Kidney epithelial cell (primary cell): ENCODE results near the gene CACNA1S. TPM values are rescaled to one million over a fixed set of nuclear protein-coding genes. Genes with fewer than 3 reads are reported as not detected.

Experiments used
- DNase-seq: peaks from one replicate; pipeline ENCODE4 v3.0.0-alpha.2; 2010; ENCODE audit warnings: low read depth
- H3K27me3 ChIP-seq: 2 replicates; pipeline ENCODE4 v1.6.0; 2011; ENCODE audit warnings: low read length; ENCODE audit not compliant: control insufficient read depth, insufficient read depth
- H3K36me3 ChIP-seq: 2 replicates; pipeline ENCODE4 v1.5.1; 2011; ENCODE audit warnings: low read length; ENCODE audit not compliant: control insufficient read depth, insufficient read depth
- H3K4me3 ChIP-seq: 2 replicates; pipeline ENCODE4 v1.5.1; 2011; ENCODE audit warnings: low read depth, mild to moderate bottlenecking, control low read depth, low read length
- total RNA-seq: library from RNA; depleted of rRNA; stranded (reverse); fragments of >200 nt; gene quantifications from 2 replicates; pipeline ENCODE4 v1.2.3, GENCODE V29; 2015
- TF ChIP-seq, protein P1 (sequence below): IDR thresholded peaks from 2 replicates; pipeline ENCODE4 v1.5.1; 2011; ENCODE audit warnings: mild to moderate bottlenecking, moderate library complexity, low read length, control low read depth, inconsistent platforms; ENCODE audit not compliant: insufficient read depth, poor library complexity, severe bottlenecking

CACNA1S gene
- total RNA-seq, 1 donor from 2014 or later, result not detected

GRCh38 chr1:201023517-201023902 is 88.7 kb downstream of the CACNA1S start, which contains the start of gene KIF21B:
KIF21B (minus strand) TSS chr1:201023714; CDS start chr1:201023383, 331 bp downstream.
- TF ChIP-seq, protein P1, sequence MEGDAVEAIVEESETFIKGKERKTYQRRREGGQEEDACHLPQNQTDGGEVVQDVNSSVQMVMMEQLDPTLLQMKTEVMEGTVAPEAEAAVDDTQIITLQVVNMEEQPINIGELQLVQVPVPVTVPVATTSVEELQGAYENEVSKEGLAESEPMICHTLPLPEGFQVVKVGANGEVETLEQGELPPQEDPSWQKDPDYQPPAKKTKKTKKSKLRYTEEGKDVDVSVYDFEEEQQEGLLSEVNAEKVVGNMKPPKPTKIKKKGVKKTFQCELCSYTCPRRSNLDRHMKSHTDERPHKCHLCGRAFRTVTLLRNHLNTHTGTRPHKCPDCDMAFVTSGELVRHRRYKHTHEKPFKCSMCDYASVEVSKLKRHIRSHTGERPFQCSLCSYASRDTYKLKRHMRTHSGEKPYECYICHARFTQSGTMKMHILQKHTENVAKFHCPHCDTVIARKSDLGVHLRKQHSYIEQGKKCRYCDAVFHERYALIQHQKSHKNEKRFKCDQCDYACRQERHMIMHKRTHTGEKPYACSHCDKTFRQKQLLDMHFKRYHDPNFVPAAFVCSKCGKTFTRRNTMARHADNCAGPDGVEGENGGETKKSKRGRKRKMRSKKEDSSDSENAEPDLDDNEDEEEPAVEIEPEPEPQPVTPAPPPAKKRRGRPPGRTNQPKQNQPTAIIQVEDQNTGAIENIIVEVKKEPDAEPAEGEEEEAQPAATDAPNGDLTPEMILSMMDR, result no peak
- no peaks in the 10 kb centered on the region for H3K36me3 ChIP-seq
- no peaks in the 10 kb centered on the region for H3K27me3 ChIP-seq
- DNase-seq, result no peak
- H3K4me3 ChIP-seq, result peak within 1 kb of the TSS; percentile 52

DNA sequence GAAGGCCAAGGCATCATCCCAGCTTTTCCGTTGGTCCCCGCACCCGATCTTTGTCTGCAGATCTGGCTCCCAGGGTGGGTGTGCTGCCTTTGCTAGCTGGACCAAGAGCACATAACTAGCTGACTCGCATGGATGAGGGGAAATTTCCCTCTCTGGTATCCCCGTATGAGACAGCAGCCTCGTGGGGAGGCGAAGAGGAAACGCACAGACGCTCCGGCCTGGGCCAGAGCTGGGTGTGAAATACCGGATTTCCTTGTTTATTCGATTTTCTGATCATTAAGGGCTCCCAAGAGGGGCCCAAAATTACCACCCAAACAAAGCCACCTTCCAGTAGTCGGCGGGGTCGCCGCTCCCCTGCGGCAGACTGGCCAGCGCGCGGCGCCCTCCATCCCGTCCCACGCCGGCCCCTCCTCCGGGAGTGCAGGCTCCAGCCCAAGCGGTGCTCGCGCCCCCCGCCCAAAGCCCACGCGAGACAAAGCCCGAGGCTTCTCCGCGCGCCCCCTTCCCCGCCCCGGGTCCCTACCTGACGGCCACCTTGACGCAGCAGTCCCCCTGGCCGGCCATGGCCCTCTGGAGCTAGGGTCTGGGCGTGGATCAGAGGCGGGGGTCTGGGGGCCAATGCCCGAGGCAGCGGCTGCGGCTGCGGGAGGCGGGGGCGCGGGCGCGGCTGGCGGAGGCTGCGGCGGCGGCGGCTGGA is 89.3 kb downstream of the CACNA1S start:
- Histone ChIP-seq H3K4me3 (peak overlapping the region; percentile 52), H3K27me3 (no peaks in the 10 kb centered on the region), H3K36me3 (no peaks in the 10 kb centered on the region)
- DNase-seq, result no peak
- TF ChIP-seq, protein P1, result peak; percentile 7

DNA sequence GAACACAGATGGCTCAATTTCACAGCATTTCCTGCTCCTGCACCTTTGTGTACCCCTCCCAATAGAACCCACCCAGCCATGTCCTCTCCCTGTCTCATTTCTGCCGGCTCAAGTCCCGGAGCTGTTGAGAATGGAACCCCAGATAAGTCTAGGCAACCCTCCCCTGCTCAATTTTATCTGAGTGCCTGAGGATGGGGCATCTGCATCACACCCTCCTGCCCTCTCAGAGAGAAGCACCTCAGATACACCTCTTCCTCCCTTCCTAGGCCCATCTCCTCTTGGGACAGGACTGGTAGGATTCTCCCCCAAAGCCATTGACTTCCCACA is 89.8 kb downstream of the CACNA1S start:
- no peaks in the 10 kb centered on the region for H3K36me3 ChIP-seq
- peak overlapping the region; percentile 52 for H3K4me3 ChIP-seq
- no peak for DNase-seq
- H3K27me3 ChIP-seq, result no peaks in the 10 kb centered on the region
- TF ChIP-seq, protein P1, result no peak

DNA sequence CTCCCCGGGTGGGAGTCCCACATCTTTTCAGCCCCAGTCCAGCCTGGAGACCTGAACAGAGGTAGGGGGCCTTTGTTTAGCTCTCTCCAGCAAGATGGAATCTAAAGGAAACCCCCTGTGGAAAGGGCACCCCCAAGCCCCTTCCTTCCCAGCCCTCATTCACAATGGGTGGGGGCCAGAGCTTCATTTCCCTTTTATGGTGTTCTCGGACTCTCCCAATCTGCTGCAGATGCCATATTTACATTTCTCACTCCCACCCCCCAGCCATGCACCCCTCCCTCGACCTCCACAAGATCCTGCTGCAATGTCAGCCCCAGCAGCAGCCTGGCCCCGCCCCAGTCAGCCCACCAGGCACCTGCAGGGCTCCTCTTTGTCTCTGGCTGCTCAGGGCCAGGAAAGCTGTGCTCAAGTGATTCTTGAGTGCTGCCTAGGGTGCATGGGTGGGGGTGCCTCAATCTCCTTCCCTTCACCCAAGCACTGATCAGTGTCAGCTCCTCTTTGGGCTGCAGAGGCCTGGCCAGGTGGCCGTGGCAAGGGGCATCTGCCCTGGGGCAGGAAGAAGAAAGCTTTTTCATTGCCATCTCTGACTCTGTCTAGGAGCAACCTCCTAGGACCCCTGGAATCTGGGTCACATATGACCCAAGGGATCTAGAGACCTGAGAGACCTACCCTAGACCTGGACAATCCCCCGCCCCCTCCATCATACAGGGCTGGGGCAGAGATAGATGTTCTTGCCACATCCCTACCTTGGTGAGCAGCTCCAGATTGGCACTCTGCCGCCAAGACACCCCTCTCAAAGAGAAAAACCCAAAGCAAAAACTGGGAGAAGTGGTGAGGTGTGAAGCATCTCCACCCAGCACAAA is 90.4 kb downstream of the CACNA1S start:
- TF ChIP-seq, protein P1, result no peak
- peak overlapping the region; percentile 52 for H3K4me3 ChIP-seq
- H3K27me3 ChIP-seq, result no peaks in the 10 kb centered on the region
- H3K36me3 ChIP-seq, result no peaks in the 10 kb centered on the region
- no peak for DNase-seq

- Histone ChIP-seq H3K27me3 (no peaks in the 10 kb centered on the region), H3K4me3 (no peak overlapping the region), H3K36me3 (no peaks in the 10 kb centered on the region)
- TF ChIP-seq, protein P1, result peak; percentile 48
- DNase-seq, result no peak
Measured at GRCh38 chr1:201020721-201021629, 91.3 kb downstream of the CACNA1S start.
